Activated CD4-positive, alpha-beta memory T cell treated with anti-CD3 and anti-CD28 coated beads, Interleukin-2, amount 10 ng/mL, durations not matched to agents 7 days and 5 days (primary cell): Measurements from ENCODE around the gene ASCC1. TPM values are rescaled to one million over a fixed set of nuclear protein-coding genes. Genes with fewer than 3 reads are reported as not detected.

ENCODE experiments used
- CTCF ChIA-PET: fragments of 350-600 bp; sonication (Branson Sonifier 250); formaldehyde crosslinking; loops from one replicate; lab custom pipeline; 2021; ENCODE audit warnings: antibody characterized with exemption, inconsistent platforms; lab: Charles Lee
- POLR2A ChIA-PET: fragments of 350-600 bp; sonication (Branson Sonifier 250); formaldehyde crosslinking; loops from one replicate; lab custom pipeline; 2021; ENCODE audit warnings: antibody characterized with exemption; lab: Charles Lee
- DNase-seq: peaks from one replicate; pipeline ENCODE4 v3.0.0-alpha.2; 2020
- H3K27ac Mint-ChIP-seq: one replicate; pipeline ENCODE4 v1.8.0; 2021; ENCODE audit warnings: mild to moderate bottlenecking, mixed read lengths
- H3K27me3 Mint-ChIP-seq: one replicate; pipeline ENCODE4 v1.8.0; 2021; ENCODE audit warnings: mixed read lengths
- H3K36me3 Mint-ChIP-seq: one replicate; pipeline ENCODE4 v1.8.0; 2021; ENCODE audit warnings: low read depth, mixed read lengths
- H3K4me1 Mint-ChIP-seq: one replicate; pipeline ENCODE4 v1.8.0; 2021; ENCODE audit warnings: mixed read lengths
- H3K4me3 Mint-ChIP-seq: one replicate; pipeline ENCODE4 v1.8.0; 2021; ENCODE audit warnings: mild to moderate bottlenecking, mixed read lengths
- H3K9me3 Mint-ChIP-seq: one replicate; pipeline ENCODE4 v1.8.0; 2021; ENCODE audit warnings: mixed read lengths
- total RNA-seq, 2 experiments: library from RNA; stranded (reverse); gene quantifications; one replicate each; pipeline ENCODE4 v1.2.3, GENCODE V29; 2021

The ASCC1 gene
- total RNA-seq, 2 experiments from 2014 or later = 35.5 to 36.2 TPM

DNA sequence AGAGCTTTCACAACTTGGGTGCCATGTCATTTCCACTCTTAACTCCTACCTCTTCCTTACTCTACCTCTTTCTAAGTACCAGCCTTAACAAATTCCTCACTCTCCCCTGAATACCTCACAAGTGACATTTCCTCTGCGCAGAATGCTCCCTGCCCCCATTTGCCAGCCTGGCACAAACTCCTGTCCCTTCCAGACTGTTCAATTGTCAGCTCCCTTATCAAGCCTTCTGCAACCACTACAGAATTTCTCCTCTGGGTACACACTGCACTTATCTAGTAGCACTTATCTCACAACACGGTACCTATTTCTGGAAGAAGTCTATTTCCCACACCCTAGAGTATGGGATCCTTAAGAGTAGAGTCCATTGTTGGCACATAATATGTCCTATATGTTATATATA, 39.4 kb downstream of the ASCC1 start:
- ChIA-PET CTCF (interaction anchor here (0.5 kb wide), 1 partner anchor 127 kb away, joined by 3 read pairs; no protein-coding TSS in a partner anchor), POLR2A (no interaction called here)
- DNase-seq = no peak
- H3K4me1 Mint-ChIP-seq = peaks cover 12% of the 10 kb centered on the region
- H3K9me3 Mint-ChIP-seq = no peaks in the 10 kb centered on the region
- peaks cover 23% of the 10 kb centered on the region for H3K36me3 Mint-ChIP-seq
- H3K27me3 Mint-ChIP-seq = no peaks in the 10 kb centered on the region
- H3K27ac Mint-ChIP-seq = no peak overlapping the region
- H3K4me3 Mint-ChIP-seq = no peak overlapping the region

- H3K9me3 Mint-ChIP-seq = no peaks in the 10 kb centered on the region
- CTCF ChIA-PET = no interaction called here
- peaks cover 12% of the 10 kb centered on the region for H3K4me1 Mint-ChIP-seq
- no peak overlapping the region for H3K27ac Mint-ChIP-seq
- POLR2A ChIA-PET = interaction anchor here (2.2 kb wide), 1 partner anchor 86 kb away, joined by 11 read pairs; the partner anchor contains the start of gene SPOCK2
- H3K27me3 Mint-ChIP-seq = no peaks in the 10 kb centered on the region
- H3K4me3 Mint-ChIP-seq = no peak overlapping the region
- H3K36me3 Mint-ChIP-seq = peaks cover 23% of the 10 kb centered on the region
- DNase-seq = no peak
Observed at GRCh38 chr10:72175149-72175548, 40.9 kb downstream of the ASCC1 start.

DNA sequence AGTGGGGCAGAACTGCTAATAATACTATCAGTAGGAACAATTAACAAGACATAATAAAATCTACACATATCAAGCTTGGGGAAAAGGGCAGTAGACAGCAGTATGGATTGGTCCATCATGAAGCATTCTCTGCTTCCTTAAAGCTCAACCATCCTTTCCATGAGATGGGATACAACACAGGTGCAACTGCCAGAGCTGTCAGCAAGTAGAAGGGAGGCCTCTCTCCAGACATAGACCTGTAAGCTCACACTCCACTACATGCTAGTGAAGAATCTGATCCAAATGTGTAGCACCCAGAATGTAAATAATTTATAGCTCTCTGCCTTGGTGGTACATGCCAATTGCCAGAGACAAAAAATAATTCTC, 41.8 kb downstream of the ASCC1 start:
- Mint-ChIP-seq H3K27ac (no peak overlapping the region), H3K27me3 (no peaks in the 10 kb centered on the region), H3K36me3 (peaks cover 20% of the 10 kb centered on the region), H3K9me3 (no peaks in the 10 kb centered on the region), H3K4me1 (peaks cover 12% of the 10 kb centered on the region), H3K4me3 (no peak overlapping the region)
- CTCF ChIA-PET = interaction anchor here (0.8 kb wide), 1 partner anchor 9 kb away, joined by 3 read pairs; no protein-coding TSS in a partner anchor
- POLR2A ChIA-PET = interaction anchor here (1.2 to 2.2 kb wide), 2 partner anchors 86 to 113 kb away, joined by 3 to 11 read pairs; partner anchors contain the start of gene SPOCK2
- DNase-seq = no peak

GRCh38 chr10:72173619-72174296, 42.3 kb downstream of the ASCC1 start:
- Mint-ChIP-seq H3K27me3 (no peaks in the 10 kb centered on the region), H3K9me3 (no peaks in the 10 kb centered on the region), H3K4me3 (no peak overlapping the region), H3K27ac (no peak overlapping the region), H3K4me1 (peaks cover 12% of the 10 kb centered on the region), H3K36me3 (peaks cover 17% of the 10 kb centered on the region)
- POLR2A ChIA-PET = interaction anchor here (1.2 to 2.2 kb wide), 2 partner anchors 85 to 113 kb away, joined by 3 to 11 read pairs; partner anchors contain the start of gene SPOCK2
- CTCF ChIA-PET = interaction anchor here (0.8 kb wide), 1 partner anchor 8 kb away, joined by 3 read pairs; no protein-coding TSS in a partner anchor
- peak; percentile 18 for DNase-seq

- Mint-ChIP-seq H3K9me3 (no peaks in the 10 kb centered on the region), H3K27ac (no peak overlapping the region), H3K27me3 (no peaks in the 10 kb centered on the region), H3K4me1 (peaks cover 12% of the 10 kb centered on the region), H3K4me3 (no peak overlapping the region), H3K36me3 (peaks cover 12% of the 10 kb centered on the region)
- ChIA-PET POLR2A (interaction anchor here (2.2 kb wide), 1 partner anchor 85 kb away, joined by 11 read pairs; the partner anchor contains the start of gene SPOCK2), CTCF (no interaction called here)
- no peak for DNase-seq
Observed at GRCh38 chr10:72173262-72173618, 42.8 kb downstream of the ASCC1 start.

GRCh38 chr10:72171175-72171630, 44.9 kb downstream of the ASCC1 start:
- H3K9me3 Mint-ChIP-seq = no peaks in the 10 kb centered on the region
- peaks cover 3% of the 10 kb centered on the region for H3K36me3 Mint-ChIP-seq
- DNase-seq = no peak
- H3K27me3 Mint-ChIP-seq = no peaks in the 10 kb centered on the region
- POLR2A ChIA-PET = no interaction called here
- no peak overlapping the region for H3K27ac Mint-ChIP-seq
- CTCF ChIA-PET = no interaction called here
- H3K4me1 Mint-ChIP-seq = peaks cover 12% of the 10 kb centered on the region
- no peak overlapping the region for H3K4me3 Mint-ChIP-seq

GRCh38 chr10:72170733-72171132, 45.3 kb downstream of the ASCC1 start:
- CTCF ChIA-PET = no interaction called here
- no peak for DNase-seq
- H3K4me1 Mint-ChIP-seq = peaks cover 12% of the 10 kb centered on the region
- no peak overlapping the region for H3K27ac Mint-ChIP-seq
- H3K36me3 Mint-ChIP-seq = peaks cover 3% of the 10 kb centered on the region
- no peaks in the 10 kb centered on the region for H3K9me3 Mint-ChIP-seq
- POLR2A ChIA-PET = no interaction called here
- H3K4me3 Mint-ChIP-seq = no peak overlapping the region
- H3K27me3 Mint-ChIP-seq = no peaks in the 10 kb centered on the region

- Mint-ChIP-seq H3K27me3 (no peaks in the 10 kb centered on the region), H3K27ac (no peak overlapping the region), H3K36me3 (peaks cover 3% of the 10 kb centered on the region), H3K4me1 (peaks cover 15% of the 10 kb centered on the region), H3K4me3 (no peak overlapping the region), H3K9me3 (peaks cover 2% of the 10 kb centered on the region)
- POLR2A ChIA-PET = no interaction called here
- DNase-seq = no peak
- CTCF ChIA-PET = no interaction called here
Observed at GRCh38 chr10:72170263-72170662, 45.8 kb downstream of the ASCC1 start.

DNA sequence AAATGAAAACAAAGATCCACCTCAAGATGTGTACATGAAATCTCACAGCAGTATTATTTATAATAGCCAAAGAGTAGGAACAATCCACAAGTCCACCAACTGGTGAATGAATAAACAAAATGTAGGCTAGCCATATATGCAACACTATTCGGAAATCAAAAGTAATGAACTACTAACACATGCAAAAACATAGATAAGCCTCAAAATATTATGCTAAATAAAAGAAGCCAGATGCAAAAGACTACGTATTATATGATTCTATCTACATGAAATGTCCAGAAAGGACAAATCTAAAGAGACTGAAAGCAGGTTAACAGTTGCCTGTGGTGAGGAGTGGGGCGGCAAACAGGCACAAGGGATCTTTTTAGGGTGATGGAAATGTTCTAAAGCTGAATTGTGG, 49.0 kb downstream of the ASCC1 start:
- H3K27ac Mint-ChIP-seq = no peak overlapping the region
- H3K36me3 Mint-ChIP-seq = peaks cover 11% of the 10 kb centered on the region
- POLR2A ChIA-PET = no interaction called here
- H3K9me3 Mint-ChIP-seq = peaks cover 2% of the 10 kb centered on the region
- H3K4me3 Mint-ChIP-seq = no peak overlapping the region
- H3K27me3 Mint-ChIP-seq = no peaks in the 10 kb centered on the region
- CTCF ChIA-PET = interaction anchor here (0.7 to 0.9 kb wide), 2 partner anchors 78 to 271 kb away, joined by 3 to 4 read pairs; no protein-coding TSS in a partner anchor
- peaks cover 16% of the 10 kb centered on the region for H3K4me1 Mint-ChIP-seq
- no peak for DNase-seq

- Mint-ChIP-seq H3K36me3 (peaks cover 17% of the 10 kb centered on the region), H3K4me1 (peaks cover 16% of the 10 kb centered on the region), H3K27ac (no peak overlapping the region), H3K27me3 (no peaks in the 10 kb centered on the region), H3K4me3 (no peak overlapping the region), H3K9me3 (peaks cover 2% of the 10 kb centered on the region)
- DNase-seq = no peak
- ChIA-PET CTCF (no interaction called here), POLR2A (no interaction called here)
Observed at GRCh38 chr10:72164617-72165016, 51.5 kb downstream of the ASCC1 start.

GRCh38 chr10:72162978-72163377, 53.1 kb downstream of the ASCC1 start:
- no peak for DNase-seq
- no peaks in the 10 kb centered on the region for H3K27me3 Mint-ChIP-seq
- peak overlapping the region; percentile 11 for H3K27ac Mint-ChIP-seq
- peaks cover 16% of the 10 kb centered on the region for H3K4me1 Mint-ChIP-seq
- no peak overlapping the region for H3K4me3 Mint-ChIP-seq
- POLR2A ChIA-PET = no interaction called here
- CTCF ChIA-PET = no interaction called here
- peaks cover 22% of the 10 kb centered on the region for H3K36me3 Mint-ChIP-seq
- H3K9me3 Mint-ChIP-seq = peaks cover 2% of the 10 kb centered on the region

DNA sequence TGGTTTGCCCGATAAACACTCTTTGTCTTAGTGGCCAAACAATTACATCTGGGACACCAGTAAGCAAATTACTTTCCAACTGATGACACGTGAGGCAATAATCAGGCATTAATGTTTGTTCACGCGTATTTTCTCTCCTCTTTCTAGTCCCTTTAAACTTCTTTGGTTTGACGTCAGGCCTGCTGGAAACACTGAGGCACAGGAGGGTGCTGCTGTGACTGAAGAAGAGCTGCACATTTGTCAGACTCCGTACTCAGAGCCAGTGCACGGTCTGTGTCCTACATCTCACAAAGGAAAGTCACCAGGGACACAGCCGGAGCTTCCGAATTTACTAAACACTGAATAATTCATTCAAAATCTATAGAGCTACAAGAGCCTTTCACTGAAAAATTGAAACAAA, 57.9 kb downstream of the ASCC1 start:
- Mint-ChIP-seq H3K9me3 (no peaks in the 10 kb centered on the region), H3K4me3 (no peak overlapping the region), H3K27ac (no peak overlapping the region), H3K4me1 (peaks cover 5% of the 10 kb centered on the region), H3K36me3 (peaks cover 33% of the 10 kb centered on the region), H3K27me3 (no peaks in the 10 kb centered on the region)
- ChIA-PET POLR2A (no interaction called here), CTCF (no interaction called here)
- DNase-seq = no peak

DNA sequence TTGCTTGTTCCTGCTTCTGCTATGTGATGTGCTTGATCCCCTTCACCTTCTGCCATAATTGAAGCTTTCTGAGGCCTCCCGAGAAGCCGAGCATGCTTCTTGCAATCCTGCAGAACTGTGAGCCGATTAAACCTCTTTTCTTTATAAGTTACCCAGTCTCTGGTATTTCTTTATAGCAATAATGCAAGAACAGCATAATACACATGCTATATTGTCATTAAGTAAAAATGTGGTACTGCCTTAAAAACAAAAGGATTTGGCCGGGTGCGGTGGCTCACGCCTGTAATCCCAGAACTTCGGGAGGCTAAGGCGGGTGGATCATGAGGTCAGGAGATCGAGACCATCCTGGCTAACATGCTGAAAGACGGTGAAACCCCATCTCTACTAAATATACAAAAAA, 59.9 kb downstream of the ASCC1 start:
- no peak for DNase-seq
- Mint-ChIP-seq H3K36me3 (peaks cover 26% of the 10 kb centered on the region), H3K9me3 (no peaks in the 10 kb centered on the region), H3K27me3 (no peaks in the 10 kb centered on the region), H3K27ac (no peak overlapping the region), H3K4me3 (no peak overlapping the region), H3K4me1 (no peaks in the 10 kb centered on the region)
- ChIA-PET CTCF (interaction anchor here (0.5 to 2.9 kb wide), 2 partner anchors 31 to 64 kb away, joined by 4 to 8 read pairs; no protein-coding TSS in a partner anchor), POLR2A (no interaction called here)
